CD14-positive monocyte (primary cell): Measurements from ENCODE around the gene DNTTIP2. TPM values are rescaled to one million over a fixed set of nuclear protein-coding genes. Genes with fewer than 3 reads are reported as not detected.

Experiments
- DNase-seq, 3 donors: peaks; one replicate each; pipeline ENCODE4 v3.0.0-alpha.2; 2011 to 2022
- H2AFZ ChIP-seq: 2 replicates; pipeline ENCODE4 v1.6.0; 2012; ENCODE audit warnings: mild to moderate bottlenecking, low read depth, low read length, inconsistent platforms; ENCODE audit not compliant: insufficient read depth, poor library complexity, severe bottlenecking
- H3K27ac ChIP-seq, 2 donors: 1 replicate in 1 of 2; 2 replicates in 1 of 2; pipeline ENCODE4 v1.5.1; 2012 to 2013; ENCODE audit warnings: low read length in 2 of 2, control low read depth in 1 of 2, inconsistent platforms in 1 of 2, low read depth in 1 of 2, mild to moderate bottlenecking in 1 of 2
- H3K27me3 ChIP-seq, 2 donors: one replicate each; pipeline versions ENCODE4 v1.6.0 to v1.6.1; 2011 to 2013; ENCODE audit warnings: low read length in 2 of 2; ENCODE audit not compliant: control insufficient read depth in 2 of 2, insufficient read depth in 2 of 2
- H3K36me3 ChIP-seq, 2 donors: replicated peaks in 1 of 2; 1 replicate in 1 of 2; 2 replicates in 1 of 2; pipeline versions ENCODE4 v1.5.1 to v1.6.1; 2012 to 2013; ENCODE audit warnings: low read length in 2 of 2, control low read depth in 1 of 2, inconsistent platforms in 1 of 2, mild to moderate bottlenecking in 1 of 2; ENCODE audit not compliant: insufficient read depth in 2 of 2, control insufficient read depth in 1 of 2
- H3K4me1 ChIP-seq, 2 donors: 1 replicate in 1 of 2; 2 replicates in 1 of 2; pipeline versions ENCODE4 v1.5.1 to v1.6.1; 2012 to 2013; ENCODE audit warnings: low read length in 2 of 2, control low read depth in 1 of 2, inconsistent platforms in 1 of 2, mild to moderate bottlenecking in 1 of 2, moderate library complexity in 1 of 2; ENCODE audit not compliant: insufficient read depth in 2 of 2, control insufficient read depth in 1 of 2
- H3K4me2 ChIP-seq: replicated peaks from 2 replicates; pipeline ENCODE3; 2012; ENCODE audit warnings: low read length, moderate library complexity, mild to moderate bottlenecking; ENCODE audit not compliant: poor library complexity, severe bottlenecking; ENCODE audit errors: extremely low read depth
- H3K4me3 ChIP-seq, 3 experiments: fragments of 200-600 bp in 1 of 3; sonication (generic) in 1 of 3; replicated peaks in 1 of 3; 1 replicate in 2 of 3; 2 replicates in 1 of 3; pipeline ENCODE4 v1.5.1; 2011 to 2013; ENCODE audit warnings: low read length in 3 of 3, mild to moderate bottlenecking in 3 of 3, control low read depth in 2 of 3, low read depth in 2 of 3, inconsistent platforms in 1 of 3, moderate library complexity in 1 of 3
- H3K79me2 ChIP-seq: 2 replicates; pipeline ENCODE4 v1.6.0; 2012; ENCODE audit warnings: mild to moderate bottlenecking, control low read depth, inconsistent platforms, low read length, moderate library complexity; ENCODE audit not compliant: insufficient read depth
- H3K9ac ChIP-seq: 2 replicates; pipeline ENCODE4 v1.6.0; 2017; ENCODE audit warnings: low read length, mild to moderate bottlenecking; ENCODE audit not compliant: insufficient read depth, poor library complexity, severe bottlenecking
- H3K9me3 ChIP-seq, 2 donors: replicated peaks in 1 of 2; 1 replicate in 1 of 2; 2 replicates in 1 of 2; pipeline versions ENCODE4 v1.5.1 to v1.6.1; 2012 to 2013; ENCODE audit warnings: low read length in 2 of 2, control low read depth in 1 of 2; ENCODE audit not compliant: control insufficient read depth in 1 of 2, insufficient read depth in 1 of 2
- H4K20me1 ChIP-seq: 2 replicates; pipeline ENCODE4 v1.6.0; 2012; ENCODE audit warnings: mild to moderate bottlenecking, low read length, control low read depth, moderate library complexity; ENCODE audit not compliant: insufficient read depth
- H3K27ac Mint-ChIP-seq, 7 donors: one replicate each; pipeline ENCODE4 v1.8.0; 2020; ENCODE audit warnings: mild to moderate bottlenecking in 7 of 7, mixed read lengths in 7 of 7, moderate library complexity in 6 of 7, inconsistent platforms in 2 of 7
- H3K27me3 Mint-ChIP-seq, 3 donors: one replicate each; pipeline ENCODE4 v1.8.0; 2021 to 2022; ENCODE audit warnings: low read depth in 3 of 3, mild to moderate bottlenecking in 3 of 3, mixed read lengths in 3 of 3, moderate library complexity in 3 of 3, inconsistent platforms in 1 of 3
- H3K36me3 Mint-ChIP-seq, 2 donors: one replicate each; pipeline ENCODE4 v1.8.0; 2020; ENCODE audit warnings: mixed read lengths in 2 of 2, inconsistent platforms in 1 of 2, mild to moderate bottlenecking in 1 of 2
- H3K4me1 Mint-ChIP-seq: one replicate; pipeline ENCODE4 v1.8.0; 2020; ENCODE audit warnings: mild to moderate bottlenecking, mixed read lengths
- H3K4me3 Mint-ChIP-seq, 2 donors: one replicate each; pipeline ENCODE4 v1.8.0; 2020; ENCODE audit warnings: mild to moderate bottlenecking in 2 of 2, mixed read lengths in 2 of 2, moderate library complexity in 1 of 2
- H3K9me3 Mint-ChIP-seq, 7 donors: one replicate each; pipeline ENCODE4 v1.8.0; 2020 to 2022; ENCODE audit warnings: mixed read lengths in 7 of 7, mild to moderate bottlenecking in 6 of 7, moderate library complexity in 6 of 7, inconsistent platforms in 2 of 7
- CTCF ChIP-seq: fragments of 200-600 bp; IDR thresholded peaks from one replicate; pipeline ENCODE4 v1.8.0; 2022; ENCODE audit warnings: antibody characterized with exemption, mild to moderate bottlenecking
- WGBS: methylation state at CpG from one replicate; pipeline ENCODE4 v1.1.5; 2013; ENCODE audit warnings: missing lambda C conversion rate; ENCODE audit not compliant: insufficient coverage; 5-methylcytosine and 5-hydroxymethylcytosine counted together
- intact Hi-C, 2 donors: fragments of 100-400 bp; cut with micrococcal nuclease; formaldehyde crosslinking; loops; one replicate each; pipeline versions ENCODE4 v1.15.0 to v1.15.1; 2023
- polyA plus RNA-seq, 3 donors: library from polyadenylated mRNA; depleted of rRNA in 1 of 3; unstranded in 2 of 3; stranded (reverse) in 1 of 3; fragments of 300-500 nt in 2 of 3; fragments of >200 nt in 1 of 3; fragmentation: Illumina TruSeq in 2 of 3; gene quantifications; 1 replicate in 2 of 3; 2 replicates in 1 of 3; pipeline ENCODE4 v1.2.3, GENCODE V29; 2012 to 2021

Gene DNTTIP2
- polyA plus RNA-seq, 3 donors = 21.1 to 68.8 (median 42.1) TPM

- Histone ChIP-seq H3K27me3 (no peaks in the 10 kb centered on the region), H3K9ac (no peak overlapping the region), H3K4me1 (peaks cover 19 to 26% of the 10 kb centered on the region in 2 donors), H3K36me3 (peaks cover 70 to 85% of the 10 kb centered on the region in 2 donors), H3K27ac (peak overlapping the region in 1 of 2 donors; percentile 2), H4K20me1 (peaks cover 35% of the 10 kb centered on the region), H3K4me3 (no peak overlapping the region), H3K9me3 (no peaks in the 10 kb centered on the region), H3K79me2 (peaks cover 31% of the 10 kb centered on the region), H3K4me2 (no peak overlapping the region), H2AFZ (no peak overlapping the region)
- peaks cover 72 to 73% of the 10 kb centered on the region in 2 donors for H3K36me3 Mint-ChIP-seq
- intact Hi-C loops = loop anchor here in 1 of 2 donors (10.0 kb wide), 1 partner anchor 529 kb away; the partner anchor contains the start of gene DR1
- peak overlapping the region in 4 of 7 donors; percentile 10 to 57 (median 26) for H3K27ac Mint-ChIP-seq
- H3K27me3 Mint-ChIP-seq = no peaks in the 10 kb centered on the region
- peak in 2 of 3 donors; percentile 10 to 33 for DNase-seq
- peak; percentile 59 for TF ChIP-seq CTCF
- no peaks in the 10 kb centered on the region for H3K9me3 Mint-ChIP-seq
- peaks cover 23% of the 10 kb centered on the region for H3K4me1 Mint-ChIP-seq
- 94% methylated on average over 1 of the region's 3 CpGs for WGBS
- H3K4me3 Mint-ChIP-seq = no peak overlapping the region
Measured at GRCh38 chr1:93874025-93874651, 4.9 kb downstream of the DNTTIP2 start.

GRCh38 chr1:93871366-93871765 lies 7.6 kb downstream of the DNTTIP2 start:
- intact Hi-C loops = loop anchor here in 1 of 2 donors (10.0 kb wide), 1 partner anchor 527 kb away; the partner anchor contains the start of gene DR1
- peaks cover 70 to 90% of the 10 kb centered on the region in 2 donors for H3K36me3 ChIP-seq
- no peaks in the 10 kb centered on the region for H3K9me3 ChIP-seq

More at GRCh38 chr1:93871366-93871765, 7.6 kb downstream of the DNTTIP2 start:
- H2AFZ ChIP-seq = no peak overlapping the region
- no peak overlapping the region for H3K4me2 ChIP-seq
- no peak overlapping the region for H3K4me3 ChIP-seq
- peaks cover 5% of the 10 kb centered on the region in 2 donors for H3K4me1 ChIP-seq
- Mint-ChIP-seq H3K4me3 (no peak overlapping the region), H3K36me3 (peaks cover 79 to 80% of the 10 kb centered on the region in 2 donors), H3K27me3 (no peaks in the 10 kb centered on the region), H3K27ac (no peak overlapping the region), H3K9me3 (no peaks in the 10 kb centered on the region), H3K4me1 (peaks cover 3% of the 10 kb centered on the region)
- TF ChIP-seq CTCF = no peak
- no peaks in the 10 kb centered on the region for H3K27me3 ChIP-seq
- no peak overlapping the region for H3K27ac ChIP-seq
- H3K79me2 ChIP-seq = peaks cover 5% of the 10 kb centered on the region
- WGBS = 100% methylated on average over 2 of the region's 4 CpGs
- DNase-seq = no peak
- no peak overlapping the region for H3K9ac ChIP-seq
- H4K20me1 ChIP-seq = peaks cover 20% of the 10 kb centered on the region
